Cardiac muscle cell (in vitro differentiated cells and primary cell): ENCODE results near the gene KCNH5. TPM values are rescaled to one million over a fixed set of nuclear protein-coding genes. Genes with fewer than 3 reads are reported as not detected.

Experiments used
- DNase-seq, 2 donors: peaks; one replicate each; pipeline versions ENCODE4 v3.0.0 to v3.0.0-alpha.2; 2010 to 2017; ENCODE audit warnings: low read depth in 1 of 2, low spot score in 1 of 2
- H3K27ac ChIP-seq: fragments of 200-600 bp; sonication (generic); 2 replicates; pipeline ENCODE4 v1.5.1; 2016
- H3K27me3 ChIP-seq: fragments of 200-600 bp; sonication (generic); 2 replicates; pipeline ENCODE4 v1.6.0; 2016; ENCODE audit warnings: control low read depth
- H3K36me3 ChIP-seq: fragments of 200-600 bp; sonication (generic); 2 replicates; pipeline ENCODE4 v1.5.1; 2016; ENCODE audit warnings: control low read depth
- H3K4me1 ChIP-seq: fragments of 200-600 bp; sonication (generic); 2 replicates; pipeline ENCODE4 v1.8.1; 2017; ENCODE audit warnings: low read depth, mild to moderate bottlenecking, mixed run types
- H3K4me3 ChIP-seq: fragments of 200-600 bp; sonication (generic); 2 replicates; pipeline ENCODE4 v1.5.1; 2016; ENCODE audit warnings: mild to moderate bottlenecking
- H3K9me3 ChIP-seq: fragments of 200-600 bp; sonication (generic); 2 replicates; pipeline ENCODE4 v1.5.1; 2017; ENCODE audit warnings: low read depth, mild to moderate bottlenecking, control low read depth
- CTCF ChIP-seq: IDR thresholded peaks from 2 replicates; pipeline ENCODE4 v1.5.1; 2012; ENCODE audit warnings: low read depth, mild to moderate bottlenecking, low read length
- polyA plus RNA-seq: library from polyadenylated mRNA; unstranded; fragments of >200 nt; fragmentation: Nextera tagmentation; extraction: Ambion mirVana; gene quantifications from 2 replicates; pipeline ENCODE4 v1.2.1, GENCODE V29; 2016
- total RNA-seq: library from RNA; depleted of rRNA; stranded (reverse); fragments of >200 nt; gene quantifications from 2 replicates; pipeline ENCODE4 v1.2.3, GENCODE V29; 2016

The KCNH5 gene
- total and polyA plus RNA-seq, 2 experiments from 2014 or later: 0.06 TPM; not detected in 1

GRCh38 chr14:62709773-62710172 lies 335.5 kb downstream of the KCNH5 start:
- no peaks in the 10 kb centered on the region for H3K4me1 ChIP-seq
- no peaks in the 10 kb centered on the region for H3K27me3 ChIP-seq
- no peak overlapping the region for H3K27ac ChIP-seq
- no peaks in the 10 kb centered on the region for H3K36me3 ChIP-seq
- H3K9me3 ChIP-seq: no peaks in the 10 kb centered on the region
- H3K4me3 ChIP-seq: no peak overlapping the region
- TF ChIP-seq CTCF: no peak
- DNase-seq: no peak

- TF ChIP-seq CTCF: no peak
- Histone ChIP-seq H3K27me3 (no peaks in the 10 kb centered on the region), H3K9me3 (no peaks in the 10 kb centered on the region), H3K4me1 (no peaks in the 10 kb centered on the region), H3K27ac (no peak overlapping the region), H3K4me3 (no peak overlapping the region), H3K36me3 (no peaks in the 10 kb centered on the region)
- no peak for DNase-seq
Measured at GRCh38 chr14:62706217-62706616, 339.0 kb downstream of the KCNH5 start.

- no peak for TF ChIP-seq CTCF
- DNase-seq: no peak
- Histone ChIP-seq H3K4me3 (no peak overlapping the region), H3K4me1 (no peaks in the 10 kb centered on the region), H3K36me3 (no peaks in the 10 kb centered on the region), H3K27me3 (no peaks in the 10 kb centered on the region), H3K27ac (no peak overlapping the region), H3K9me3 (no peaks in the 10 kb centered on the region)
Measured at GRCh38 chr14:62697461-62697860, 347.8 kb downstream of the KCNH5 start.

GRCh38 chr14:62696929-62697328 lies 348.3 kb downstream of the KCNH5 start:
- DNase-seq: no peak
- Histone ChIP-seq H3K36me3 (no peaks in the 10 kb centered on the region), H3K9me3 (no peaks in the 10 kb centered on the region), H3K27me3 (no peaks in the 10 kb centered on the region), H3K4me1 (no peaks in the 10 kb centered on the region), H3K27ac (no peak overlapping the region), H3K4me3 (no peak overlapping the region)
- TF ChIP-seq CTCF: no peak

- Histone ChIP-seq H3K27ac (no peak overlapping the region), H3K36me3 (no peaks in the 10 kb centered on the region), H3K9me3 (no peaks in the 10 kb centered on the region), H3K4me1 (no peaks in the 10 kb centered on the region), H3K27me3 (no peaks in the 10 kb centered on the region), H3K4me3 (no peak overlapping the region)
- no peak for TF ChIP-seq CTCF
- no peak for DNase-seq
Measured at GRCh38 chr14:62696331-62696924, 348.8 kb downstream of the KCNH5 start.
